K562 (cell line): ENCODE measurements around the gene SYNGR3. TPM values are rescaled to one million over a fixed set of nuclear protein-coding genes. Genes with fewer than 3 reads are reported as not detected.

Experiments
- CBX8 ChIP-seq: fragments of 200-600 bp; sonication (generic); IDR thresholded peaks from 2 replicates; pipeline ENCODE4 v1.6.1; 2012; ENCODE audit warnings: borderline replicate concordance, mixed run types, low read depth, mild to moderate bottlenecking, moderate library complexity, mixed read lengths, low read length, control low read depth, inconsistent platforms; ENCODE audit not compliant: poor library complexity, severe bottlenecking; ENCODE audit errors: extremely low read depth
- NR2C1 ChIP-seq, 2 experiments: fragments of 450-650 bp; IDR thresholded peaks; 2 replicates each; pipeline ENCODE4 v1.6.1; 2017; ENCODE audit warnings: mild to moderate bottlenecking in 2 of 2, antibody characterized with exemption in 1 of 2, inconsistent platforms in 1 of 2, missing compliant biosample characterization in 1 of 2, missing genetic modification characterization in 1 of 2
- NR4A1 ChIP-seq, 2 experiments: fragments of 250-450 bp in 1 of 2; fragments of 450-650 bp in 1 of 2; sonication (Bioruptor Pico) in 1 of 2; IDR thresholded peaks; 2 replicates each; pipeline versions ENCODE4 v1.4.0 to v1.6.1; 2016 to 2020; ENCODE audit warnings: mild to moderate bottlenecking in 2 of 2, missing compliant biosample characterization in 1 of 2, missing genetic modification characterization in 1 of 2, moderate library complexity in 1 of 2
- RBFOX2 ChIP-seq: fragments of 200-400 bp; formaldehyde crosslinking; IDR thresholded peaks from 2 replicates; pipeline ENCODE4 v1.6.1; 2017; ENCODE audit warnings: low read depth, mild to moderate bottlenecking, low read length, moderate library complexity
- RBM14 ChIP-seq: fragments of 200-400 bp; formaldehyde crosslinking; IDR thresholded peaks from 2 replicates; pipeline ENCODE4 v1.6.1; 2018; ENCODE audit warnings: low read depth, mild to moderate bottlenecking, low read length, moderate library complexity, borderline replicate concordance; ENCODE audit not compliant: insufficient read depth
- TCF3 ChIP-seq: sonication (generic); formaldehyde crosslinking; IDR thresholded peaks from 2 replicates; pipeline ENCODE4 v1.4.0; 2020; ENCODE audit warnings: mild to moderate bottlenecking, missing genetic modification reagents
- ZC3H4 ChIP-seq: sonication (generic); formaldehyde crosslinking; IDR thresholded peaks from 2 replicates; pipeline ENCODE4 v1.9.0; 2021; ENCODE audit warnings: missing genetic modification reagents, borderline replicate concordance
- ZNF431 ChIP-seq: sonication (generic); formaldehyde crosslinking; IDR thresholded peaks from 2 replicates; pipeline ENCODE4 v1.8.0; 2022; ENCODE audit warnings: mild to moderate bottlenecking, missing genetic modification reagents
- ZNF512 ChIP-seq: IDR thresholded peaks from 2 replicates; pipeline ENCODE4 v1.6.1; 2016; ENCODE audit warnings: missing genetic modification characterization, missing compliant biosample characterization
- polyA plus RNA-seq, 8 experiments: library from polyadenylated mRNA; depleted of rRNA in 4 of 8; stranded (reverse) in 5 of 8; unstranded in 3 of 8; fragments of >200 nt; fragmentation: Nextera tagmentation in 2 of 8; fragmentation: Illumina TruSeq in 1 of 8; extraction: Ambion mirVana in 2 of 8; extraction: Trizol in 1 of 8; gene quantifications; 2 replicates each; pipeline versions ENCODE4 v1.2.1 to v1.2.3, GENCODE V29; 2011 to 2014; ENCODE audit warnings: inconsistent platforms in 1 of 8, missing spikeins in 1 of 8
- total RNA-seq, 7 experiments: library from RNA; depleted of rRNA in 6 of 7; stranded (reverse); fragments of >200 nt in 6 of 7; fragmentation: Illumina TruSeq in 2 of 7; extraction: Trizol in 2 of 7; gene quantifications; 2 replicates each; pipeline versions ENCODE4 v1.2.1 to v1.2.3, GENCODE V29; 2011 to 2021; ENCODE audit warnings: low replicate concordance in 1 of 7
- TF ChIP-seq, protein P1 (sequence below), 2 experiments: fragments of 150-350 bp in 1 of 2; IDR thresholded peaks; 2 replicates each; pipeline ENCODE4 v1.6.1; 2012 to 2016; ENCODE audit warnings: low read depth in 2 of 2, low read length in 2 of 2, mild to moderate bottlenecking in 1 of 2, moderate library complexity in 1 of 2
- TF ChIP-seq, protein P2 (sequence below): sonication (generic); formaldehyde crosslinking; IDR thresholded peaks from 2 replicates; pipeline ENCODE4 v1.8.1; 2023; ENCODE audit warnings: mild to moderate bottlenecking, missing genetic modification reagents

SYNGR3 gene
- total and polyA plus RNA-seq, 9 of the 15 experiments (the other 6 are each of a cell fraction or from before 2014, with no cell fraction given), result 3.7 to 69.2 (median 36.3) TPM

GRCh38 chr16:2004795-2005517, 15.2 kb downstream of the SYNGR3 start (continued):
- TF ChIP-seq ZNF431 (CRISPR knock-in tag), result no peak
- TF ChIP-seq CBX8, result no peak
- TF ChIP-seq, protein P1, sequence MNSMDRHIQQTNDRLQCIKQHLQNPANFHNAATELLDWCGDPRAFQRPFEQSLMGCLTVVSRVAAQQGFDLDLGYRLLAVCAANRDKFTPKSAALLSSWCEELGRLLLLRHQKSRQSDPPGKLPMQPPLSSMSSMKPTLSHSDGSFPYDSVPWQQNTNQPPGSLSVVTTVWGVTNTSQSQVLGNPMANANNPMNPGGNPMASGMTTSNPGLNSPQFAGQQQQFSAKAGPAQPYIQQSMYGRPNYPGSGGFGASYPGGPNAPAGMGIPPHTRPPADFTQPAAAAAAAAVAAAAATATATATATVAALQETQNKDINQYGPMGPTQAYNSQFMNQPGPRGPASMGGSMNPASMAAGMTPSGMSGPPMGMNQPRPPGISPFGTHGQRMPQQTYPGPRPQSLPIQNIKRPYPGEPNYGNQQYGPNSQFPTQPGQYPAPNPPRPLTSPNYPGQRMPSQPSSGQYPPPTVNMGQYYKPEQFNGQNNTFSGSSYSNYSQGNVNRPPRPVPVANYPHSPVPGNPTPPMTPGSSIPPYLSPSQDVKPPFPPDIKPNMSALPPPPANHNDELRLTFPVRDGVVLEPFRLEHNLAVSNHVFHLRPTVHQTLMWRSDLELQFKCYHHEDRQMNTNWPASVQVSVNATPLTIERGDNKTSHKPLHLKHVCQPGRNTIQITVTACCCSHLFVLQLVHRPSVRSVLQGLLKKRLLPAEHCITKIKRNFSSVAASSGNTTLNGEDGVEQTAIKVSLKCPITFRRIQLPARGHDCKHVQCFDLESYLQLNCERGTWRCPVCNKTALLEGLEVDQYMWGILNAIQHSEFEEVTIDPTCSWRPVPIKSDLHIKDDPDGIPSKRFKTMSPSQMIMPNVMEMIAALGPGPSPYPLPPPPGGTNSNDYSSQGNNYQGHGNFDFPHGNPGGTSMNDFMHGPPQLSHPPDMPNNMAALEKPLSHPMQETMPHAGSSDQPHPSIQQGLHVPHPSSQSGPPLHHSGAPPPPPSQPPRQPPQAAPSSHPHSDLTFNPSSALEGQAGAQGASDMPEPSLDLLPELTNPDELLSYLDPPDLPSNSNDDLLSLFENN (IDR thresholded peaks at IDR 0.05; ENCODE audit: low read depth in 2 of 2, low read length in 2 of 2), result no peak
- TF ChIP-seq RBFOX2, result peak; percentile 56
- TF ChIP-seq ZNF512 (tag), result no peak
- no peak for TF ChIP-seq NR4A1 (CRISPR knock-in tag; IDR thresholded peaks at IDR 0.05)
- TF ChIP-seq NR4A1 (tag; IDR thresholded peaks at IDR 0.05), result no peak
- TF ChIP-seq RBM14, result peak; percentile 9; the same call in 1 of the 2 replicates
- TF ChIP-seq TCF3, result no peak
- TF ChIP-seq NR2C1 (IDR thresholded peaks at IDR 0.05), result no peak
- no peak for TF ChIP-seq NR2C1 (tag; IDR thresholded peaks at IDR 0.05)
- TF ChIP-seq, protein P2, sequence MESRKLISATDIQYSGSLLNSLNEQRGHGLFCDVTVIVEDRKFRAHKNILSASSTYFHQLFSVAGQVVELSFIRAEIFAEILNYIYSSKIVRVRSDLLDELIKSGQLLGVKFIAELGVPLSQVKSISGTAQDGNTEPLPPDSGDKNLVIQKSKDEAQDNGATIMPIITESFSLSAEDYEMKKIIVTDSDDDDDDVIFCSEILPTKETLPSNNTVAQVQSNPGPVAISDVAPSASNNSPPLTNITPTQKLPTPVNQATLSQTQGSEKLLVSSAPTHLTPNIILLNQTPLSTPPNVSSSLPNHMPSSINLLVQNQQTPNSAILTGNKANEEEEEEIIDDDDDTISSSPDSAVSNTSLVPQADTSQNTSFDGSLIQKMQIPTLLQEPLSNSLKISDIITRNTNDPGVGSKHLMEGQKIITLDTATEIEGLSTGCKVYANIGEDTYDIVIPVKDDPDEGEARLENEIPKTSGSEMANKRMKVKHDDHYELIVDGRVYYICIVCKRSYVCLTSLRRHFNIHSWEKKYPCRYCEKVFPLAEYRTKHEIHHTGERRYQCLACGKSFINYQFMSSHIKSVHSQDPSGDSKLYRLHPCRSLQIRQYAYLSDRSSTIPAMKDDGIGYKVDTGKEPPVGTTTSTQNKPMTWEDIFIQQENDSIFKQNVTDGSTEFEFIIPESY, result peak; percentile 67
- no peak for TF ChIP-seq ZC3H4 (CRISPR knock-in tag)
